B cell (primary cell): ENCODE measurements around the gene SLC16A2. TPM values are rescaled to one million over a fixed set of nuclear protein-coding genes. Genes with fewer than 3 reads are reported as not detected.

ENCODE experiments used
- ATAC-seq: fragments of 200-7000 bp; cut with Tn5 transposase; one replicate; pipeline ENCODE4 v1.10.0; 2021; ENCODE audit warnings: low read depth, mild to moderate bottlenecking, moderate number of reproducible peaks, moderate library complexity
- CTCF ChIA-PET: fragments of 350-600 bp; sonication (Branson Sonifier 250); formaldehyde crosslinking; loops from one replicate; lab custom pipeline; 2021; ENCODE audit warnings: antibody characterized with exemption, inconsistent platforms; lab: Charles Lee
- POLR2A ChIA-PET: fragments of 350-600 bp; sonication (Branson Sonifier 250); formaldehyde crosslinking; loops from one replicate; lab custom pipeline; 2021; ENCODE audit warnings: antibody characterized with exemption; lab: Charles Lee
- DNase-seq: peaks from one replicate; pipeline ENCODE4 v3.0.0; 2013
- H2AFZ ChIP-seq: 2 replicates; pipeline ENCODE4 v1.6.1; 2012; ENCODE audit warnings: mild to moderate bottlenecking, low read depth, low read length; ENCODE audit not compliant: insufficient read depth, poor library complexity, severe bottlenecking
- H3K27ac ChIP-seq, 2 donors: 1 replicate in 1 of 2; 2 replicates in 1 of 2; pipeline ENCODE4 v1.5.1; 2012 to 2013; ENCODE audit warnings: low read length in 2 of 2, mild to moderate bottlenecking in 2 of 2, moderate library complexity in 1 of 2
- H3K27me3 ChIP-seq, 4 experiments: fragments of 200-600 bp in 1 of 4; sonication (generic) in 1 of 4; replicated peaks in 1 of 4; 1 replicate in 2 of 4; 2 replicates in 2 of 4; pipeline versions ENCODE4 v1.6.1 to v1.7.0; 2013 to 2016; ENCODE audit warnings: low read length in 3 of 4, mild to moderate bottlenecking in 2 of 4, mixed read lengths in 1 of 4, moderate library complexity in 1 of 4; ENCODE audit not compliant: insufficient read depth in 4 of 4, control insufficient read depth in 3 of 4; ENCODE audit errors: control extremely low read depth in 1 of 4
- H3K36me3 ChIP-seq, 2 experiments: replicated peaks in 1 of 2; 1 replicate in 1 of 2; 2 replicates in 1 of 2; pipeline versions ENCODE4 v1.6.1 to v1.7.1; 2013; ENCODE audit warnings: low read length in 1 of 2; ENCODE audit not compliant: insufficient read depth in 2 of 2, control insufficient read depth in 1 of 2; ENCODE audit errors: control extremely low read depth in 1 of 2, extremely low read depth in 1 of 2
- H3K4me1 ChIP-seq, 2 donors: fragments of 200-600 bp in 1 of 2; sonication (generic) in 1 of 2; 1 replicate in 1 of 2; 2 replicates in 1 of 2; pipeline versions ENCODE4 v1.5.1 to v1.6.1; 2013 to 2017; ENCODE audit warnings: low read length in 2 of 2; ENCODE audit not compliant: control insufficient read depth in 2 of 2, insufficient read depth in 2 of 2
- H3K4me2 ChIP-seq: replicated peaks from 2 replicates; pipeline ENCODE3; 2012; ENCODE audit warnings: mild to moderate bottlenecking, low read depth, low read length; ENCODE audit not compliant: poor library complexity, severe bottlenecking
- H3K4me3 ChIP-seq, 5 experiments: fragments of 200-600 bp in 1 of 5; sonication (generic) in 1 of 5; 1 replicate in 3 of 5; 2 replicates in 2 of 5; pipeline versions ENCODE4 v1.5.1 to v1.7.0; 2011 to 2016; ENCODE audit warnings: low read length in 4 of 5, mild to moderate bottlenecking in 4 of 5, low read depth in 2 of 5, control low read depth in 1 of 5, moderate library complexity in 1 of 5; ENCODE audit not compliant: insufficient read depth in 1 of 5; ENCODE audit errors: control extremely low read depth in 1 of 5, extremely low read depth in 1 of 5
- H3K79me2 ChIP-seq: fragments of 200-600 bp; sonication (generic); one replicate; pipeline ENCODE4 v1.6.0; 2016; ENCODE audit warnings: low read length; ENCODE audit not compliant: control insufficient read depth, insufficient read depth
- H3K9ac ChIP-seq: fragments of 200-600 bp; sonication (generic); 2 replicates; pipeline ENCODE4 v1.6.1; 2017; ENCODE audit warnings: mild to moderate bottlenecking, low read length, moderate library complexity
- H3K9me3 ChIP-seq, 3 donors: one replicate each; pipeline versions ENCODE4 v1.6.1 to v1.7.1; 2013; ENCODE audit warnings: low read length in 2 of 3; ENCODE audit not compliant: control insufficient read depth in 2 of 3, insufficient read depth in 1 of 3; ENCODE audit errors: control extremely low read depth in 1 of 3
- H4K20me1 ChIP-seq: 2 replicates; pipeline ENCODE4 v1.6.0; 2012; ENCODE audit warnings: mild to moderate bottlenecking, low read length; ENCODE audit not compliant: insufficient read depth, control insufficient read depth, poor library complexity, severe bottlenecking
- H3K27ac Mint-ChIP-seq: one replicate; pipeline ENCODE4 v1.8.0; 2021; ENCODE audit warnings: mixed read lengths
- H3K27me3 Mint-ChIP-seq: one replicate; pipeline ENCODE4 v1.8.0; 2021; ENCODE audit warnings: mixed read lengths
- H3K4me1 Mint-ChIP-seq: one replicate; pipeline ENCODE4 v1.8.0; 2021; ENCODE audit warnings: mixed read lengths
- H3K4me3 Mint-ChIP-seq: one replicate; pipeline ENCODE4 v1.8.0; 2021; ENCODE audit warnings: mixed read lengths
- H3K9me3 Mint-ChIP-seq: one replicate; pipeline ENCODE4 v1.8.0; 2022; ENCODE audit warnings: mixed read lengths; ENCODE audit not compliant: insufficient read depth
- CTCF ChIP-seq: fragments of 200-600 bp; IDR thresholded peaks from one replicate; pipeline ENCODE4 v1.8.0; 2022; ENCODE audit warnings: antibody characterized with exemption, mild to moderate bottlenecking
- EZH2 ChIP-seq: IDR thresholded peaks from 2 replicates; pipeline ENCODE4 v1.6.1; 2012; ENCODE audit warnings: borderline replicate concordance, low read depth, mild to moderate bottlenecking, moderate library complexity, low read length; ENCODE audit not compliant: insufficient read depth, poor library complexity, severe bottlenecking
- WGBS: methylation state at CpG from one replicate; pipeline ENCODE4 v1.1.5; 2013; ENCODE audit warnings: missing lambda C conversion rate; ENCODE audit not compliant: insufficient coverage; 5-methylcytosine and 5-hydroxymethylcytosine counted together
- intact Hi-C: fragments of 100-400 bp; cut with micrococcal nuclease; formaldehyde crosslinking; loops from one replicate; pipeline ENCODE4 v1.10.0; 2022
- polyA plus RNA-seq: library from polyadenylated mRNA; depleted of rRNA; stranded (reverse); fragments of >200 nt; gene quantifications from 2 replicates; pipeline ENCODE4 v1.2.3, GENCODE V29; 2012
- total RNA-seq, 2 donors: library from RNA; stranded (reverse); fragments of 120-200 nt in 1 of 2; gene quantifications; 1 replicate in 1 of 2; 2 replicates in 1 of 2; pipeline versions ENCODE4 v1.2.3 to v1.2.4, GENCODE V29; 2013 to 2022

The SLC16A2 gene
- total and polyA plus RNA-seq, 2 donors (not counting 1 experiment from before 2014, with no cell fraction given), result not detected

- ATAC-seq (no peak), DNase-seq (no peak)
- Mint-ChIP-seq H3K27ac (no peak overlapping the region), H3K4me1 (no peaks in the 10 kb centered on the region), H3K9me3 (no peaks in the 10 kb centered on the region), H3K4me3 (no peak overlapping the region), H3K27me3 (peaks cover 14% of the 10 kb centered on the region)
- Histone ChIP-seq H4K20me1 (no peaks in the 10 kb centered on the region), H3K4me1 (no peaks in the 10 kb centered on the region), H3K79me2 (no peaks in the 10 kb centered on the region), H3K36me3 (no peaks in the 10 kb centered on the region), H3K9me3 (no peaks in the 10 kb centered on the region), H3K27ac (no peak overlapping the region), H3K4me3 (no peak overlapping the region), H3K27me3 (no peaks in the 10 kb centered on the region), H2AFZ (no peak overlapping the region), H3K9ac (no peak overlapping the region), H3K4me2 (no peak overlapping the region)
- TF ChIP-seq EZH2, result no peak
- no peak for TF ChIP-seq CTCF
- no CpG with 5 or more reads among the region's 1 CpG for WGBS
- POLR2A ChIA-PET, result no interaction called here
- CTCF ChIA-PET, result no interaction called here
- intact Hi-C loops, result no loop called here
These were observed 25.7 kb upstream of the SLC16A2 start for GRCh38 chrX:74395556-74395955.

- no peak overlapping the region for H3K4me3 Mint-ChIP-seq
- no peaks in the 10 kb centered on the region for H3K9me3 Mint-ChIP-seq
- no peak for TF ChIP-seq CTCF
- no peak for TF ChIP-seq EZH2
- no peaks in the 10 kb centered on the region for H3K4me1 ChIP-seq
- peaks cover 0 to 3% (median 0%) of the 10 kb centered on the region in 3 donors for H3K9me3 ChIP-seq
- ChIA-PET POLR2A (no interaction called here), CTCF (no interaction called here)
- H3K27me3 Mint-ChIP-seq, result peaks cover 8% of the 10 kb centered on the region
- no peak overlapping the region for H2AFZ ChIP-seq
- H3K36me3 ChIP-seq, result no peaks in the 10 kb centered on the region
- H3K4me3 ChIP-seq, result no peak overlapping the region
- no peak overlapping the region for H3K4me2 ChIP-seq
- 100% methylated on average over 1 of the region's 2 CpGs for WGBS
- H3K4me1 Mint-ChIP-seq, result no peaks in the 10 kb centered on the region
- H3K27ac Mint-ChIP-seq, result no peak overlapping the region
- no peak overlapping the region for H3K9ac ChIP-seq
- DNase-seq (no peak), ATAC-seq (no peak)
- no peaks in the 10 kb centered on the region for H3K27me3 ChIP-seq
- intact Hi-C loops, result no loop called here
- H3K79me2 ChIP-seq, result no peaks in the 10 kb centered on the region
- no peaks in the 10 kb centered on the region for H4K20me1 ChIP-seq
- no peak overlapping the region for H3K27ac ChIP-seq
These were observed 15.3 kb upstream of the SLC16A2 start for GRCh38 chrX:74405973-74406489.
